Uterus (tissue), 2 donors: ENCODE data around the gene CRYBG1.

Source experiments
- CTCF ChIP-seq, 4 experiments: fragments of 200-600 bp in 2 of 4; fragments of 450-650 bp in 2 of 4; sonication (generic) in 2 of 4; IDR thresholded peaks; one replicate each; pipeline ENCODE4 v1.5.1; 2016 to 2019; ENCODE audit warnings: antibody characterized with exemption in 4 of 4, mild to moderate bottlenecking in 2 of 4, moderate library complexity in 1 of 4
- POLR2A ChIP-seq, 2 donors: fragments of 450-650 bp; IDR thresholded peaks; one replicate each; pipeline ENCODE4 v1.6.1; 2016; ENCODE audit warnings: antibody characterized with exemption in 2 of 2, mild to moderate bottlenecking in 1 of 2, moderate library complexity in 1 of 2

- TF ChIP-seq POLR2A (IDR thresholded peaks at IDR 0.05) = no peak
- no peak for TF ChIP-seq CTCF (IDR thresholded peaks at IDR 0.05)
These were observed 260.6 kb downstream of the CRYBG1 start for GRCh38 chr6:106620931-106621672.
